GM18499 (cell line): ENCODE results near the gene STIL.
"Not testable (repeated sequence)": the region's sequence is repeated elsewhere in the genome, so short reads cannot be mapped to it uniquely, and the experiment has no call there.

Experiments used
- ATAC-seq: cut with Tn5 transposase; IDR thresholded peaks from one replicate; pipeline ENCODE4 v1.9.1; 2021; ENCODE audit warnings: moderate number of reproducible peaks; ENCODE audit not compliant: insufficient read depth, unreplicated experiment

STIL gene

GRCh38 chr1:47324682-47325081 lies 10.7 kb upstream of the STIL start:
- no peak for ATAC-seq

DNA sequence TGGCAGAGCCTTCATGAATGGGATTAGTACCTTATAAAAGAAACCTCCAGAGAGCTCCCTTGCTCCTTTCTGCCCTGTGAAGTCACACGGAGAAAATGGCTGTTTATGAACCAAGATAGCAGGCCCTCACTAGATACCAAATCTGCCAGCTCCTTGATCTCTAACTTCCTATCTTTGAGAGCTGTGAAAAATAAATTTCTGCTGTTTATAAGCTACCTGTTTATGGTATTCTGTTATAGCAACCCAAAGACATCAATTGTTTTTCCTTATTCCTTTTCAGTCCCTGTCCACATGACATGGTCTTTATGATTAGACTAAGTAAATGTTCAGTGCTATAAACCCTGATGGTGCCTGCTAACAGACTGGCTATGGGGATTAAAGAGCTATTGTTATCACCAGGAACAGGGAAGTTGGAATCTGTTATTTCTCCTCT lies 9.7 kb upstream of the STIL start:
- ATAC-seq, result no peak

GRCh38 chr1:47319968-47320367 lies 6.0 kb upstream of the STIL start:
- not testable (repeated sequence) for ATAC-seq

GRCh38 chr1:47317841-47318240 lies 3.9 kb upstream of the STIL start:
- ATAC-seq, result no peak

DNA sequence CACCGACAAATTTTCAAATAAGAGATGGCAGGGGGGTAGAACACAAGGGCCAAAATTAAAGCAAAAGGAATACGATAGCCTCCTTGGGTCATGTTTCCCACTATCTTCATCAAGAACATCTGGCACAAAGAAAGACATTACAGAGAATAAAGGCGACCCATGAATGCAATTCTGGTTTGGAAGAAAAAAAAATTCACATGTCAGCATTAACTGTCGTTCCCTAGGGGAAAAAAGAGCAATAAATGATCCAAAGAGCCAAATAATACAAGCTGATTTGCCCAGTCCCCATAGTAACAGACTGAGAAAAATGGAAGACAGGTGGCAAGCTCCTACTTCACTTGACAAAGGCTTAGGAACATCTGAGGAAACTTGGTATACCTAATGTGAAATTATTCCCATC lies 4.5 kb downstream of the STIL start:
- ATAC-seq, result no peak

DNA sequence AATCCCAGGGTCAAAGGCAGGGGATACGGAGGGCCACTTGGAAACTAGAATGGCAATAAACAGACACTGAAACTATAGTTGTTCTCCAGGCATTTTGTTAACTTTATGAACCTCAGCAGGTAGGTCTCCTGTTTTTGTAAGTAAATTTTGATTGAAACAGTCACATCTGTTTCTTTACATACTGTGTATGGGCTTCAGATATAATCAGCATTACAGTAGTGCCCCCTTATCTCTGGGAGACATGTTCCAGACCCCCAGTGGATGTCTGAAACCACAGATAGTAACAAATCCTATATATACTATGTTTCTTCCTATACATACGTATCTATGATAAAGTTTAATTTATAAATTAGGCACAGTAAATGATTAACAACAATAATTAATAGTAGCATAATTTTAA lies 11.5 kb downstream of the STIL start:
- ATAC-seq, result no peak

- no peak for ATAC-seq
Measured at GRCh38 chr1:47298025-47298699, 15.8 kb downstream of the STIL start.

GRCh38 chr1:47295579-47295978 lies 18.4 kb downstream of the STIL start:
- no peak for ATAC-seq

DNA sequence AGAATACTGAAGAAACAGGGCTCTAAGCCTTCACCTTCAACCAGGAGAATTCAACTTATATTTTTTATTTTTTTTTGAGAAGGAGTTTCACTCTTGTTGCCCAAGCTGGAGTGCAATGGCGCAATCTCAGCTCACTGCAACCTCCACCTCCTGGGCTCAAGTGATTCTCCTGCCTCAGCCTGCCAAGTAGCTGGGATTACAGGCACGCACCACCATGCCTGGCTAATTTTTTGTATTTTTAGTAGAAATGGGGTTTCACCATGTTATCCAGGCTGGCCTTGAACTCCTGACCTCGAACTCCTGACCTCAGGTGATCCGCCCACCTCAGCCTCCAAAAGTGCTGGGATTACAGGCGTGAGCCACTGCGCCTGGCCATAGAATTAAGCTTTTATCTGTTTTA lies 19.1 kb downstream of the STIL start:
- not testable (repeated sequence) for ATAC-seq

DNA sequence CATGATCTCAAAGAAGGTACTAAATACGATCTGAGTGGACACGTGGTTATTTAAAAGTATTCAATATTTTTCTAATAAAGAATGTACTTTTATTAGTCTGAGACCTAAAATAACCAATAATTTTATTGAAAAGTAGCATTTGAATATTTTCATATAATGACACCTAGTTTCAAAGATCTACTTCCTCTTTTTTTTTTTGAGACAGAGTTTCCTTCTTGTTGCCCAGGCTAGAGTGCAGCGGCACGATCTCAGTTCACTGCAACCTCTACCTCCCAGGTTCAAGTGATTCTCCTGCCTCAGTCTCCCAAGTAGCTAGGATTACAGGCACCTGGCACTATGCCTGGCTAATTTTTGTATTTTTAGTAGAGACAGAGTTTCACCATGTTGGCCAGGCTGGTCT lies 25.8 kb downstream of the STIL start:
- ATAC-seq, result not testable (repeated sequence)

DNA sequence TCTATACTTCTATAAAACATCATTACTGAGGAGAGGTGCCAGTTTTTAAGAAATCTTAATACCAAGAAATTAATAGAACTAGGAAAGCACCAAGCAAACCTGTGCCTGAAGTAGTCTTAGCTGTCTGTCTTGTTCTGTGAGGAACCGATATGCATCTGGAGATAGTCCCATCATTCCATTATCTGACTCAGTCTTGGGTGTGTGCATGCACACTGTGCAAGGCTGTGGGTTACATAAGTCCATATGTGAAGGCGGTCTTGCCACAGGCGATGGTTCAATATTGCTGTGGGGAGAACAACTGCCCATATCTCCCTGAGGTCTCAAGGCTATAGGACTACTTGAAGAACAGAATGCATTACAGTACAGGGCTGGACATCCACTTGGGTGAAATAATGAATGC lies 33.8 kb downstream of the STIL start:
- no peak for ATAC-seq

GRCh38 chr1:47276850-47277249 lies 37.1 kb downstream of the STIL start:
- no peak for ATAC-seq

DNA sequence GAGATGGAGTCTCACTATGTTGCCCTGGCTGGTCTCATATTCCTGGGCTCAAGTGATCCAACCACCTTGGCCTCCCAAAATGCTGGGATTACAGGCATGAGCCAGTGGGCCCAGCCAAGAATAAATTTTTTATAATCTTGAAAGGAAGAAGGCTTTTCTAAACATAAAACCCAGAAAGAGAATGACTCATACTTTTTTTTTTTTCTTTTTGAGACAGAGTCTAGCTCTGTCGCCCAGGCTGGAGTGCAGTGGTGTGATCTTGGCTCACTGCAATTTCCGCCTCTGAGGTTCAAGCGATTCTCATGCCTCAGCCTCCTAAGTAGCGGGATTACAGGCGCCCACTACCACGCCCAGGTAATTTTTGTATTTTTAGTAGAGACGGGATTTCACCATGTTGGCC lies 38.1 kb downstream of the STIL start:
- ATAC-seq, result not testable (repeated sequence)

- not testable (repeated sequence) for ATAC-seq
Measured at GRCh38 chr1:47265529-47265928, 48.4 kb downstream of the STIL start.

DNA sequence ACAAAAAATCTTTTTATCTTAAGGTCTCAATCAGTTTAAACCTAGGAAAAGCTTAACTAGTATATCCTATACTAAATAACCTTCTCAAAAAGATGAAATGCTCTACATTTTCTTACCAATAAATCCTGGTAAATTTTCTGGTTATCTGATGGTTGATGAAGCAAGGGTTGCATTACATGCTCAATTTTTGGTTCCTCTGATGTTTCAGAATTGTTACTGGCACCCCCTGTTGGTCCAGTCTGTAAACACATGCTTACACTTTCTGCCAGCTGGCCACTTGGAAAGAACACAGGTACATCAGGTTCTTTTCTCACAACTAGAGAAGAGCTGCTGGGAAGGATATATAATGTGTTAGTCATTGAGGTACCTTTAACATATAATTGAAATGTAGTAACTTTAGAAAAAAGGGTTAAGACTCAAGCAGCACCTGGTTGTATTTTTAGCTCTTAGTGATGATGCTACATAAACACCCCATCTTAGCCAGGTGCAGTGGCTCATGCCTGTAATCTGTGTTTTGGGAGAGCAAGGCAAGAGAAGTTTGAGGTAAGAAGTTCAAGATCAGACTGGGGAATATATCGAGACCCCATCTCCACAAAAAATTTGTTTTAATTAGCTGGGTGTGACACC lies 51.0 kb downstream of the STIL start:
- no peak for ATAC-seq

GRCh38 chr1:47257224-47257623 lies 56.7 kb downstream of the STIL start:
- ATAC-seq, result no peak

DNA sequence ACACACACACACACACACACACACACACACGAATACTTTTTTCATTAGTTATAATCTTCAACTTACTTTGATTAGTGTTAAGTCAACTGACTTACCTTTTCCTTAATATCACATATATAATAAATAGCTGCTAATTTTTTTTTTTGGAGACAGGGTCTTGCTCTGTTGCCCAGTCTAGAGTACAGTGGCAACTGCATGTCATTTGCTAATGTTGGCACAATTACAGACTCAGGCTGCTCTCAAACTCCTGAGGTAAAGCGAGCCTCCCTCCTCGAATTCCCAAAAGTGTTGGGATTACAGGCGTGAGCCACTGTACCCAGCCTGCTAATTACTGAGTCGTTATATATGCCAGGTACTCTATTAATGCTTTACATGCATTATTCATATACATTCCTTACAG lies 61.2 kb downstream of the STIL start:
- no peak for ATAC-seq

DNA sequence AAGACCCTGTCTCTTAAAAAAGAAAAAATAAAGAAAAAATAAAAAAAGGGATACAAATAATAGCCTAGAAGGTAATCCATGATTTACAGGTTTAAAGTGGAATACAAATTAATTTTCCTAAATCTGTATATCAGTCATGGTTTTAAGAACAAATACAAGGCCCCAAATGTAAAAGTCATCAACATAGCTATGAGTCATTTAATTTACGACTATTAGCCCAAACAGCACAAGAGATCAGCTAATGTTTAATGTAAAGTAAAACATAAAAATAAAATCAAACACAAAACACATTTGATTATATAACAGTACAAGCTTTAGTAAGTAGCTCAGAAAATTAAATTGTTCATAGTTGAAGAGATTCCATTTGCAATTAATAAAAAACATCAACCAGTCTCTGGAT lies 61.6 kb downstream of the STIL start:
- no peak for ATAC-seq

DNA sequence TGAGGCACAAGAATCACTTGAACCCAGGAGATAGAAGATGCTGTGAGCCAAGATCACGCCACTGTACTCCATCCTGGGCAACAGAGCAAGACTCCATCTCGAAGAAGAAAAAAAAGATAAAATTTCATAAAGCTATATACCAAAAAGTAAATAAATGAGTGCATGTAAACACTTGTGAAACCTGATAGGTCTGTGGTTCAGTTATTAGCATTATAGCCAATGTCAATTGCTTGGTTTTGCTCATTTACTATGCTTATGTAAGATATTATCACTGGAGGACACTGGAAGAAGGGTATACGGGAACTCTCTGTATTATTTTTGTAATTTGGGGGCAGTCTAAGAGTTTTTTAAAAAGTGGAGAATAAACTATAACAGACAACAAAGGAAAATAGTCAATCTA lies 64.2 kb downstream of the STIL start:
- ATAC-seq, result no peak

DNA sequence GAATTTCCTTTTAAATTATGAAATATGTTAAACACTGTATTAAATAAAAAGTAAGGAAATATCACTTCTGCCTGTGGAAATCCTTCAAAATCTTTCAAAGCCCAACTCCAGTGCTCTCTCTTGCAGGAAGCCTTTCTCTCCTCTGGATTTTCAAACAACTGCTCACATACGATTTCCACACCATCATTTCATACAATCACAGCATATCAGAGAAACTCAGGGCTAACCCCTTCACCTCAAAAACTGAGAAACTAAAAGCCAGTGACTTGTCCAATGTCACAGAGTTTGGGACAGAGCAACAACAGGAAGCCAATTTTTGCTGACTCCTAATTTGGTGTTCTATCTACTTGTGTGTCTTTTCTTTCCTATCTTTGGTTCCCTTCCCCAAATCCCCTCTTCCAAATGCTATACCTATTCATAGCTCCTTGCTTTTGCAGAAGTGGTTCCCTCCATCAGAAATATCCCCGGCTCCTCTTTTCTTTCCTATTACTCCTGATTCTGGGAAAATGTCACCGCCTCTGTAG lies 69.5 kb downstream of the STIL start:
- ATAC-seq, result no peak

DNA sequence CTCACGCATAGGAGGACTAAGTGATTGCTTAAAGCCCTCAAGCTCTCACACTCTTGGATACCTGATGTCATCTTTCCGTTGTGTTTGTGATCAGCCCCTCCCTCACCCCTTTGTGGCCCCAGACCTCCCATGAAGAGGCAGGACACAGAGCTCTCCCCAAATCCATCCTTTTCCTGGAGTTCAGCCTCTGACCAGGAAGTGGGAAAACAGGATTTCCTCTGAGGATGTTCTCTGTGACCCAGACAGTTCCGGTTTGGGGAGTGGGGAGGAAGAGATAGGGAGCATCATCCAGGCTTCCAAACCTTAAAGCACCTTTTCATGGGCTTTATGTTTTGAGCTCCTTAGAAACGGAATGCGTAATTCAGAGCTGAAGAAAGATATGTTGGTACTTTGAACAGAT lies 70.0 kb downstream of the STIL start:
- ATAC-seq, result no peak
